ENCODE data around the gene AGAP6. TPM values are rescaled to one million over a fixed set of nuclear protein-coding genes. Genes with fewer than 3 reads are reported as not detected.
"Not testable (repeated sequence)": the region's sequence is repeated elsewhere in the genome, so short reads cannot be mapped to it uniquely, and the experiment has no call there.

AGAP6 gene
- total and polyA plus RNA-seq, 2 of the 8 experiments (the other 6 are each of a cell fraction or from before 2014, with no cell fraction given): 13.0 to 15.3 TPM

- H2AK5ac ChIP-seq (ENCODE audit: low read depth, low read length); H3K4ac ChIP-seq (replicated peaks; ENCODE audit: insufficient read length, low read depth, low read length); H3K9me3 ChIP-seq (ENCODE audit: insufficient read depth in 2 of 2, low read depth in 1 of 2, low read length in 1 of 2); H2BK120ac ChIP-seq (replicated peaks; ENCODE audit: low read depth, low read length); H3K14ac ChIP-seq (ENCODE audit: insufficient read length); DNase-seq (ENCODE audit: low read depth in 1 of 2, low spot score in 2 of 2); POLR2A ChIA-PET (ENCODE audit: partially characterized antibody); H3K23ac ChIP-seq (ENCODE audit: insufficient read length); H3K79me1 ChIP-seq (ENCODE audit: low read depth, low read length); FAIRE-seq; H3K27me3 ChIP-seq (replicated peaks in 1 of 4; ENCODE audit: control insufficient read depth in 3 of 4, extremely low read depth in 1 of 4, insufficient read depth in 3 of 4, low read length in 3 of 4); H3K9ac ChIP-seq (replicated peaks in 1 of 4; ENCODE audit: extremely low read depth in 1 of 4, low read depth in 3 of 4, low read length in 3 of 4); H3K4me3 ChIP-seq (ENCODE audit: extremely low read depth in 1 of 4, insufficient read depth in 2 of 4, low read depth in 3 of 4, low read length in 4 of 4); H3K56ac ChIP-seq (replicated peaks; ENCODE audit: insufficient read length, low read depth, low read length); H3K27ac ChIP-seq (ENCODE audit: low read depth, low read length); H3K36me3 ChIP-seq (ENCODE audit: control insufficient read depth in 2 of 4, insufficient read depth in 4 of 4, low read length in 3 of 4); H3K4me1 ChIP-seq (replicated peaks in 1 of 4; ENCODE audit: control insufficient read depth in 3 of 4, insufficient read depth in 4 of 4, low read length in 3 of 4); H3K23me2 ChIP-seq (ENCODE audit: low read depth, low read length); H2BK15ac ChIP-seq (ENCODE audit: low read length); H4K8ac ChIP-seq (ENCODE audit: extremely low read depth, insufficient read depth, low read length); H4K91ac ChIP-seq (replicated peaks; ENCODE audit: insufficient read length, low read length); H3K79me2 ChIP-seq (ENCODE audit: control insufficient read depth in 1 of 2, insufficient read depth in 2 of 2, low read length in 2 of 2); H3K18ac ChIP-seq (ENCODE audit: extremely low read depth, low read length); H3K4me2 ChIP-seq (ENCODE audit: insufficient read depth in 1 of 2, low read depth in 2 of 2, low read length in 2 of 2); H2AFZ ChIP-seq (ENCODE audit: low read length); H4K20me1 ChIP-seq (replicated peaks in 1 of 2; ENCODE audit: control insufficient read depth in 1 of 2, insufficient read depth in 2 of 2, low read length in 2 of 2); H2BK20ac ChIP-seq (ENCODE audit: low read length); H2BK5ac ChIP-seq (ENCODE audit: low read depth, low read length); H4K5ac ChIP-seq (ENCODE audit: insufficient read length, low read depth, low read length); CTCF ChIA-PET (ENCODE audit: partially characterized antibody); H2BK12ac ChIP-seq (ENCODE audit: low read depth, low read length): not testable (repeated sequence)
- WGBS, 2 experiments (ENCODE audit: extremely low coverage in 1 of 2, insufficient coverage in 1 of 2, insufficient read length in 1 of 2, insufficient replicate concordance in 2 of 2, low coverage in 1 of 2, low lambda C conversion rate in 2 of 2, missing lambda C conversion rate in 1 of 2): 78% methylated on average over 9 of the region's 9 CpGs; no CpG with 5 or more reads in 1 of the 2 experiments
Observed at GRCh38 chr10:50015596-50016220, 27.5 kb downstream of the AGAP6 start.

- H3K4me2 ChIP-seq (ENCODE audit: insufficient read depth in 1 of 2, low read depth in 2 of 2, low read length in 2 of 2); H2BK12ac ChIP-seq (ENCODE audit: low read depth, low read length); H3K14ac ChIP-seq (ENCODE audit: insufficient read length); FAIRE-seq; H2BK15ac ChIP-seq (ENCODE audit: low read length); H4K8ac ChIP-seq (ENCODE audit: extremely low read depth, insufficient read depth, low read length); H3K23ac ChIP-seq (ENCODE audit: insufficient read length); H2BK120ac ChIP-seq (replicated peaks; ENCODE audit: low read depth, low read length); H3K4ac ChIP-seq (replicated peaks; ENCODE audit: insufficient read length, low read depth, low read length); H3K18ac ChIP-seq (ENCODE audit: extremely low read depth, low read length); CTCF ChIA-PET (ENCODE audit: partially characterized antibody); H3K27me3 ChIP-seq (replicated peaks in 1 of 4; ENCODE audit: control insufficient read depth in 3 of 4, extremely low read depth in 1 of 4, insufficient read depth in 3 of 4, low read length in 3 of 4); H3K36me3 ChIP-seq (ENCODE audit: control insufficient read depth in 2 of 4, insufficient read depth in 4 of 4, low read length in 3 of 4); H3K56ac ChIP-seq (replicated peaks; ENCODE audit: insufficient read length, low read depth, low read length); H3K27ac ChIP-seq (ENCODE audit: low read depth, low read length); H4K91ac ChIP-seq (replicated peaks; ENCODE audit: insufficient read length, low read length); DNase-seq (ENCODE audit: low read depth in 1 of 2, low spot score in 2 of 2); H2AK5ac ChIP-seq (ENCODE audit: low read depth, low read length); H3K9me3 ChIP-seq (ENCODE audit: insufficient read depth in 2 of 2, low read depth in 1 of 2, low read length in 1 of 2); POLR2A ChIA-PET (ENCODE audit: partially characterized antibody); H3K79me2 ChIP-seq (ENCODE audit: control insufficient read depth in 1 of 2, insufficient read depth in 2 of 2, low read length in 2 of 2); H4K20me1 ChIP-seq (replicated peaks in 1 of 2; ENCODE audit: control insufficient read depth in 1 of 2, insufficient read depth in 2 of 2, low read length in 2 of 2); H3K23me2 ChIP-seq (ENCODE audit: low read depth, low read length); H2BK5ac ChIP-seq (ENCODE audit: low read depth, low read length); H3K9ac ChIP-seq (replicated peaks in 1 of 4; ENCODE audit: extremely low read depth in 1 of 4, low read depth in 3 of 4, low read length in 3 of 4); H2BK20ac ChIP-seq (ENCODE audit: low read length); H4K5ac ChIP-seq (ENCODE audit: insufficient read length, low read depth, low read length); H3K4me3 ChIP-seq (ENCODE audit: extremely low read depth in 1 of 4, insufficient read depth in 2 of 4, low read depth in 3 of 4, low read length in 4 of 4); H3K79me1 ChIP-seq (ENCODE audit: low read depth, low read length); H2AFZ ChIP-seq (ENCODE audit: low read length); H3K4me1 ChIP-seq (replicated peaks in 1 of 4; ENCODE audit: control insufficient read depth in 3 of 4, insufficient read depth in 4 of 4, low read length in 3 of 4): not testable (repeated sequence)
- 89% methylated on average over 5 of the region's 5 CpGs; no CpG with 5 or more reads in 1 of the 2 experiments for WGBS, 2 experiments (ENCODE audit: extremely low coverage in 1 of 2, insufficient coverage in 1 of 2, insufficient read length in 1 of 2, insufficient replicate concordance in 2 of 2, low coverage in 1 of 2, low lambda C conversion rate in 2 of 2, missing lambda C conversion rate in 1 of 2)
Observed at GRCh38 chr10:50016926-50017325, 28.7 kb downstream of the AGAP6 start.
